Measurements from ENCODE around the gene ACCS. TPM values are rescaled to one million over a fixed set of nuclear protein-coding genes. Genes with fewer than 3 reads are reported as not detected.

The ACCS gene
- total RNA-seq, 2 donors from 2014 or later: 3.4 to 5.4 TPM

- no peaks in the 10 kb centered on the region for H3K9me3 Mint-ChIP-seq
- H3K4me1 Mint-ChIP-seq (ENCODE audit: low read depth in 2 of 2): peaks cover 6 to 12% of the 10 kb centered on the region in 2 donors
- H3K27me3 Mint-ChIP-seq: no peaks in the 10 kb centered on the region
- peaks cover 19% of the 10 kb centered on the region for H3K36me3 Mint-ChIP-seq
- DNase-seq (ENCODE audit: low spot score): no peak
- no peak overlapping the region for H3K27ac Mint-ChIP-seq
- no peak overlapping the region for H3K4me3 Mint-ChIP-seq
- ATAC-seq: no peak
Measured at GRCh38 chr11:44112091-44112821, 46.2 kb downstream of the ACCS start.

- H3K36me3 Mint-ChIP-seq: peaks cover 19% of the 10 kb centered on the region
- no peak overlapping the region for H3K27ac Mint-ChIP-seq
- H3K9me3 Mint-ChIP-seq: no peaks in the 10 kb centered on the region
- H3K4me3 Mint-ChIP-seq: no peak overlapping the region
- H3K4me1 Mint-ChIP-seq (ENCODE audit: low read depth in 2 of 2): peaks cover 6 to 12% of the 10 kb centered on the region in 2 donors
- no peaks in the 10 kb centered on the region for H3K27me3 Mint-ChIP-seq
- DNase-seq (ENCODE audit: low spot score) (no peak), ATAC-seq (no peak)
Measured at GRCh38 chr11:44113018-44113417, 46.9 kb downstream of the ACCS start.

GRCh38 chr11:44113572-44113971 lies 47.5 kb downstream of the ACCS start:
- DNase-seq (ENCODE audit: low spot score): no peak
- ATAC-seq: no peak
- H3K4me1 Mint-ChIP-seq (ENCODE audit: low read depth in 2 of 2): peaks cover 6 to 12% of the 10 kb centered on the region in 2 donors
- H3K36me3 Mint-ChIP-seq: peaks cover 19% of the 10 kb centered on the region
- no peaks in the 10 kb centered on the region for H3K9me3 Mint-ChIP-seq
- H3K27ac Mint-ChIP-seq: no peak overlapping the region
- H3K4me3 Mint-ChIP-seq: no peak overlapping the region
- no peaks in the 10 kb centered on the region for H3K27me3 Mint-ChIP-seq

GRCh38 chr11:44116234-44116830 lies 50.3 kb downstream of the ACCS start:
- ATAC-seq (no peak), DNase-seq (ENCODE audit: low spot score) (no peak)
- H3K4me1 Mint-ChIP-seq (ENCODE audit: low read depth in 2 of 2): peaks cover 0 to 6% of the 10 kb centered on the region in 2 donors
- H3K36me3 Mint-ChIP-seq: peaks cover 19% of the 10 kb centered on the region
- H3K27ac Mint-ChIP-seq: no peak overlapping the region
- no peaks in the 10 kb centered on the region for H3K9me3 Mint-ChIP-seq
- no peaks in the 10 kb centered on the region for H3K27me3 Mint-ChIP-seq
- H3K4me3 Mint-ChIP-seq: no peak overlapping the region

- Mint-ChIP-seq H3K36me3 (peaks cover 11% of the 10 kb centered on the region), H3K27ac (no peak overlapping the region), H3K9me3 (no peaks in the 10 kb centered on the region), H3K4me3 (no peak overlapping the region), H3K27me3 (no peaks in the 10 kb centered on the region), H3K4me1 (ENCODE audit: low read depth in 2 of 2) (peaks cover 0 to 5% of the 10 kb centered on the region in 2 donors)
- no peak for DNase-seq (ENCODE audit: low spot score)
- no peak for ATAC-seq
Measured at GRCh38 chr11:44120169-44120568, 54.1 kb downstream of the ACCS start.

- ATAC-seq (no peak), DNase-seq (ENCODE audit: low spot score) (no peak)
- H3K9me3 Mint-ChIP-seq: no peaks in the 10 kb centered on the region
- peaks cover 5 to 8% of the 10 kb centered on the region in 2 donors for H3K4me1 Mint-ChIP-seq (ENCODE audit: low read depth in 2 of 2)
- H3K27me3 Mint-ChIP-seq: no peaks in the 10 kb centered on the region
- H3K4me3 Mint-ChIP-seq: no peak overlapping the region
- no peak overlapping the region for H3K27ac Mint-ChIP-seq
- H3K36me3 Mint-ChIP-seq: peaks cover 25% of the 10 kb centered on the region
Measured at GRCh38 chr11:44125598-44125997, 59.5 kb downstream of the ACCS start.

- no peaks in the 10 kb centered on the region for H3K9me3 Mint-ChIP-seq
- peaks cover 25% of the 10 kb centered on the region for H3K36me3 Mint-ChIP-seq
- DNase-seq (ENCODE audit: low spot score) (no peak), ATAC-seq (no peak)
- H3K4me1 Mint-ChIP-seq (ENCODE audit: low read depth in 2 of 2): peaks cover 5 to 8% of the 10 kb centered on the region in 2 donors
- no peak overlapping the region for H3K4me3 Mint-ChIP-seq
- H3K27me3 Mint-ChIP-seq: no peaks in the 10 kb centered on the region
- H3K27ac Mint-ChIP-seq: no peak overlapping the region
Measured at GRCh38 chr11:44126304-44126703, 60.2 kb downstream of the ACCS start.

- Mint-ChIP-seq H3K9me3 (no peaks in the 10 kb centered on the region), H3K27me3 (no peaks in the 10 kb centered on the region), H3K27ac (no peak overlapping the region), H3K4me3 (no peak overlapping the region), H3K36me3 (peaks cover 25% of the 10 kb centered on the region), H3K4me1 (ENCODE audit: low read depth in 2 of 2) (peaks cover 0 to 8% of the 10 kb centered on the region in 2 donors)
- no peak for ATAC-seq
- no peak for DNase-seq (ENCODE audit: low spot score)
Measured at GRCh38 chr11:44127130-44127529, 61.1 kb downstream of the ACCS start.

- no peak for ATAC-seq
- H3K9me3 Mint-ChIP-seq: no peaks in the 10 kb centered on the region
- H3K27ac Mint-ChIP-seq: no peak overlapping the region
- peaks cover 29% of the 10 kb centered on the region for H3K36me3 Mint-ChIP-seq
- no peaks in the 10 kb centered on the region for H3K27me3 Mint-ChIP-seq
- DNase-seq (ENCODE audit: low spot score): no peak
- peaks cover 0 to 8% of the 10 kb centered on the region in 2 donors for H3K4me1 Mint-ChIP-seq (ENCODE audit: low read depth in 2 of 2)
- no peak overlapping the region for H3K4me3 Mint-ChIP-seq
Measured at GRCh38 chr11:44128729-44129128, 62.7 kb downstream of the ACCS start.

- Mint-ChIP-seq H3K36me3 (peaks cover 38% of the 10 kb centered on the region), H3K9me3 (no peaks in the 10 kb centered on the region), H3K27me3 (no peaks in the 10 kb centered on the region), H3K4me1 (ENCODE audit: low read depth in 2 of 2) (peaks cover 0 to 8% of the 10 kb centered on the region in 2 donors), H3K4me3 (no peak overlapping the region), H3K27ac (no peak overlapping the region)
- ATAC-seq (no peak), DNase-seq (ENCODE audit: low spot score) (no peak)
Measured at GRCh38 chr11:44130751-44131150, 64.7 kb downstream of the ACCS start.

- Mint-ChIP-seq H3K4me1 (ENCODE audit: low read depth in 2 of 2) (peaks cover 0 to 12% of the 10 kb centered on the region in 2 donors), H3K9me3 (no peaks in the 10 kb centered on the region), H3K27ac (no peak overlapping the region), H3K27me3 (no peaks in the 10 kb centered on the region), H3K36me3 (peaks cover 26% of the 10 kb centered on the region), H3K4me3 (no peak overlapping the region)
- no peak for ATAC-seq
- no peak for DNase-seq (ENCODE audit: low spot score)
Measured at GRCh38 chr11:44133335-44133946, 67.4 kb downstream of the ACCS start.

Other genes with a start within 250 kb of the ACCS start
- gene ALKBH3, start 185.4 kb upstream of the ACCS start, total RNA-seq: 10 to 100 TPM; 38.7 to 53.7 TPM
- gene C11orf96, start 123.6 kb upstream of the ACCS start, total RNA-seq: 1 to 10 TPM; 1.4 to 7.3 TPM
- gene ACCSL, start 18.3 kb upstream of the ACCS start, total RNA-seq: not detected
- 10 to 100 TPM; 41.6 to 45.7 TPM for gene EXT2, start 29.4 kb downstream of the ACCS start, total RNA-seq
- gene ALX4, start 243.9 kb downstream of the ACCS start, total RNA-seq: not detected